B cell (primary cell): ENCODE data around the gene ERP44. TPM values are rescaled to one million over a fixed set of nuclear protein-coding genes. Genes with fewer than 3 reads are reported as not detected.
A peak's percentile ranks its signal among the peaks of the same experiment; 100 is the strongest.
"Not testable (repeated sequence)": the region's sequence is repeated elsewhere in the genome, so short reads cannot be mapped to it uniquely, and the experiment has no call there.

ENCODE experiments used
- ATAC-seq: fragments of 200-7000 bp; cut with Tn5 transposase; one replicate; pipeline ENCODE4 v1.10.0; 2021; ENCODE audit warnings: low read depth, mild to moderate bottlenecking, moderate number of reproducible peaks, moderate library complexity
- CTCF ChIA-PET: fragments of 350-600 bp; sonication (Branson Sonifier 250); formaldehyde crosslinking; loops from one replicate; lab custom pipeline; 2021; ENCODE audit warnings: antibody characterized with exemption, inconsistent platforms; lab: Charles Lee
- POLR2A ChIA-PET: fragments of 350-600 bp; sonication (Branson Sonifier 250); formaldehyde crosslinking; loops from one replicate; lab custom pipeline; 2021; ENCODE audit warnings: antibody characterized with exemption; lab: Charles Lee
- DNase-seq: peaks from one replicate; pipeline ENCODE4 v3.0.0; 2013
- H2AFZ ChIP-seq: 2 replicates; pipeline ENCODE4 v1.6.1; 2012; ENCODE audit warnings: mild to moderate bottlenecking, low read depth, low read length; ENCODE audit not compliant: insufficient read depth, poor library complexity, severe bottlenecking
- H3K27ac ChIP-seq, 2 donors: 1 replicate in 1 of 2; 2 replicates in 1 of 2; pipeline ENCODE4 v1.5.1; 2012 to 2013; ENCODE audit warnings: low read length in 2 of 2, mild to moderate bottlenecking in 2 of 2, moderate library complexity in 1 of 2
- H3K27me3 ChIP-seq, 4 experiments: fragments of 200-600 bp in 1 of 4; sonication (generic) in 1 of 4; replicated peaks in 1 of 4; 1 replicate in 2 of 4; 2 replicates in 2 of 4; pipeline versions ENCODE4 v1.6.1 to v1.7.0; 2013 to 2016; ENCODE audit warnings: low read length in 3 of 4, mild to moderate bottlenecking in 2 of 4, mixed read lengths in 1 of 4, moderate library complexity in 1 of 4; ENCODE audit not compliant: insufficient read depth in 4 of 4, control insufficient read depth in 3 of 4; ENCODE audit errors: control extremely low read depth in 1 of 4
- H3K36me3 ChIP-seq, 2 experiments: replicated peaks in 1 of 2; 1 replicate in 1 of 2; 2 replicates in 1 of 2; pipeline versions ENCODE4 v1.6.1 to v1.7.1; 2013; ENCODE audit warnings: low read length in 1 of 2; ENCODE audit not compliant: insufficient read depth in 2 of 2, control insufficient read depth in 1 of 2; ENCODE audit errors: control extremely low read depth in 1 of 2, extremely low read depth in 1 of 2
- H3K4me1 ChIP-seq, 2 donors: fragments of 200-600 bp in 1 of 2; sonication (generic) in 1 of 2; 1 replicate in 1 of 2; 2 replicates in 1 of 2; pipeline versions ENCODE4 v1.5.1 to v1.6.1; 2013 to 2017; ENCODE audit warnings: low read length in 2 of 2; ENCODE audit not compliant: control insufficient read depth in 2 of 2, insufficient read depth in 2 of 2
- H3K4me2 ChIP-seq: replicated peaks from 2 replicates; pipeline ENCODE3; 2012; ENCODE audit warnings: mild to moderate bottlenecking, low read depth, low read length; ENCODE audit not compliant: poor library complexity, severe bottlenecking
- H3K4me3 ChIP-seq, 5 experiments: fragments of 200-600 bp in 1 of 5; sonication (generic) in 1 of 5; 1 replicate in 3 of 5; 2 replicates in 2 of 5; pipeline versions ENCODE4 v1.5.1 to v1.7.0; 2011 to 2016; ENCODE audit warnings: low read length in 4 of 5, mild to moderate bottlenecking in 4 of 5, low read depth in 2 of 5, control low read depth in 1 of 5, moderate library complexity in 1 of 5; ENCODE audit not compliant: insufficient read depth in 1 of 5; ENCODE audit errors: control extremely low read depth in 1 of 5, extremely low read depth in 1 of 5
- H3K79me2 ChIP-seq: fragments of 200-600 bp; sonication (generic); one replicate; pipeline ENCODE4 v1.6.0; 2016; ENCODE audit warnings: low read length; ENCODE audit not compliant: control insufficient read depth, insufficient read depth
- H3K9ac ChIP-seq: fragments of 200-600 bp; sonication (generic); 2 replicates; pipeline ENCODE4 v1.6.1; 2017; ENCODE audit warnings: mild to moderate bottlenecking, low read length, moderate library complexity
- H3K9me3 ChIP-seq, 3 donors: one replicate each; pipeline versions ENCODE4 v1.6.1 to v1.7.1; 2013; ENCODE audit warnings: low read length in 2 of 3; ENCODE audit not compliant: control insufficient read depth in 2 of 3, insufficient read depth in 1 of 3; ENCODE audit errors: control extremely low read depth in 1 of 3
- H4K20me1 ChIP-seq: 2 replicates; pipeline ENCODE4 v1.6.0; 2012; ENCODE audit warnings: mild to moderate bottlenecking, low read length; ENCODE audit not compliant: insufficient read depth, control insufficient read depth, poor library complexity, severe bottlenecking
- H3K27ac Mint-ChIP-seq: one replicate; pipeline ENCODE4 v1.8.0; 2021; ENCODE audit warnings: mixed read lengths
- H3K27me3 Mint-ChIP-seq: one replicate; pipeline ENCODE4 v1.8.0; 2021; ENCODE audit warnings: mixed read lengths
- H3K4me1 Mint-ChIP-seq: one replicate; pipeline ENCODE4 v1.8.0; 2021; ENCODE audit warnings: mixed read lengths
- H3K4me3 Mint-ChIP-seq: one replicate; pipeline ENCODE4 v1.8.0; 2021; ENCODE audit warnings: mixed read lengths
- H3K9me3 Mint-ChIP-seq: one replicate; pipeline ENCODE4 v1.8.0; 2022; ENCODE audit warnings: mixed read lengths; ENCODE audit not compliant: insufficient read depth
- EZH2 ChIP-seq: IDR thresholded peaks from 2 replicates; pipeline ENCODE4 v1.6.1; 2012; ENCODE audit warnings: borderline replicate concordance, low read depth, mild to moderate bottlenecking, moderate library complexity, low read length; ENCODE audit not compliant: insufficient read depth, poor library complexity, severe bottlenecking
- WGBS: methylation state at CpG from one replicate; pipeline ENCODE4 v1.1.5; 2013; ENCODE audit warnings: missing lambda C conversion rate; ENCODE audit not compliant: insufficient coverage; 5-methylcytosine and 5-hydroxymethylcytosine counted together
- intact Hi-C: fragments of 100-400 bp; cut with micrococcal nuclease; formaldehyde crosslinking; loops from one replicate; pipeline ENCODE4 v1.10.0; 2022
- polyA plus RNA-seq: library from polyadenylated mRNA; depleted of rRNA; stranded (reverse); fragments of >200 nt; gene quantifications from 2 replicates; pipeline ENCODE4 v1.2.3, GENCODE V29; 2012
- total RNA-seq, 2 donors: library from RNA; stranded (reverse); fragments of 120-200 nt in 1 of 2; gene quantifications; 1 replicate in 1 of 2; 2 replicates in 1 of 2; pipeline versions ENCODE4 v1.2.3 to v1.2.4, GENCODE V29; 2013 to 2022
- TF ChIP-seq, protein P1 (sequence below): fragments of 200-600 bp; IDR thresholded peaks from one replicate; pipeline ENCODE4 v1.8.0; 2022; ENCODE audit warnings: antibody characterized with exemption, mild to moderate bottlenecking

ERP44 gene
- total and polyA plus RNA-seq, 2 donors (not counting 1 experiment from before 2014, with no cell fraction given): 10.5 to 18.4 TPM

DNA sequence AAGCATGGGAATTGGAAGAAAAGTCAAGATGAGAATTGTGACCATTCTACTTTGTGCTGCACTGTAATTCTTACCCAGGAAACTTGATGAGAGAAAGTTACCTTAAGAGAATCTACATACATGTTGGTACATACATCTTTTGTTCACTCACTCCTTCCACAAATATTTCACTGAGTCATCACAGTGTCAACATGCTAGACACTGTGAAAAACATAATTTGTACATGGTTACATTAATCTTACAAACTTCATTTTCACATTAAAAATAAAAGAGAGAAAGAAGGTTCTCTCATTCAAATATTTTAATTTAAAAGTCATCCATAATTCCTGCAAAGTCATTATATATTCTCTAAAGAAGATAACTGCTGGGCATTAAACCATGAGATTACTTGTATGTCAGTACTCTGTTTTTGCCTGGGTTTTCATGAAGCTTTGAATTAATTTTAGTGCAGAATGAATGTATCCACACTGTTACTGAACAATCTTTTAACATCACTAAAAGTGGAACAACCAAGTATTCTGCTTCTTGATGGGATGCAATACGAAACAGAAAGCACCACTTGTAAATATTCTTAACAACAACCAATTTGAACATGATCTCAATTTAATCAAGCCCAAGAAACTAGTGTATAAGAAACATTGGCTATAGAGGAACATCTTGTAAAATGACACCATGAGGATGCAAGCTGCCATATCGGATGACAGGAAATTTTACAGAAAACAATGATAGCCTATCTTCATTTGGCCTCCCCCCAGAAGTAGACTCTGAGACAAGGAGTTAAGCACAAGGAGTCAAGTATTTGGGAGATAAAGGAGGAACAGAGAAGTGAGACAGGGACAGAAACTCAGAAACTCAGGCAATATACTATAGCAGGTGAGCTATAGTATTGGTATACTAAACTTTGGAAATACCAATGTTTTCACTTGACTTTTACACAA, 28.4 kb downstream of the ERP44 start:
- peaks cover 13 to 17% of the 10 kb centered on the region in 2 donors for H3K4me1 ChIP-seq
- H3K27me3 ChIP-seq: no peaks in the 10 kb centered on the region
- ChIA-PET CTCF (interaction anchor here (0.9 kb wide), 1 partner anchor 12 kb away, joined by 3 read pairs; no protein-coding TSS in a partner anchor), POLR2A (no interaction called here)
- H3K4me3 ChIP-seq: no peak overlapping the region
- no peak overlapping the region for H3K27ac Mint-ChIP-seq
- H4K20me1 ChIP-seq: peaks cover 24% of the 10 kb centered on the region
- H3K36me3 ChIP-seq: peaks cover 0 to 4% of the 10 kb centered on the region in 2 experiments
- H3K27ac ChIP-seq: peak overlapping the region in 1 of 2 donors; percentile 32
- intact Hi-C loops: no loop called here
- ATAC-seq: no peak
- H3K4me3 Mint-ChIP-seq: no peak overlapping the region
- no peak overlapping the region for H3K9ac ChIP-seq
- H2AFZ ChIP-seq: no peak overlapping the region
- H3K79me2 ChIP-seq: peaks cover 83% of the 10 kb centered on the region
- H3K9me3 ChIP-seq: no peaks in the 10 kb centered on the region
- peaks cover 44% of the 10 kb centered on the region for H3K4me1 Mint-ChIP-seq
- WGBS: no CpG with 5 or more reads among the region's 2 CpGs
- H3K4me2 ChIP-seq: no peak overlapping the region
- DNase-seq: no peak
- no peaks in the 10 kb centered on the region for H3K27me3 Mint-ChIP-seq
- TF ChIP-seq EZH2: no peak
- TF ChIP-seq, protein P1, sequence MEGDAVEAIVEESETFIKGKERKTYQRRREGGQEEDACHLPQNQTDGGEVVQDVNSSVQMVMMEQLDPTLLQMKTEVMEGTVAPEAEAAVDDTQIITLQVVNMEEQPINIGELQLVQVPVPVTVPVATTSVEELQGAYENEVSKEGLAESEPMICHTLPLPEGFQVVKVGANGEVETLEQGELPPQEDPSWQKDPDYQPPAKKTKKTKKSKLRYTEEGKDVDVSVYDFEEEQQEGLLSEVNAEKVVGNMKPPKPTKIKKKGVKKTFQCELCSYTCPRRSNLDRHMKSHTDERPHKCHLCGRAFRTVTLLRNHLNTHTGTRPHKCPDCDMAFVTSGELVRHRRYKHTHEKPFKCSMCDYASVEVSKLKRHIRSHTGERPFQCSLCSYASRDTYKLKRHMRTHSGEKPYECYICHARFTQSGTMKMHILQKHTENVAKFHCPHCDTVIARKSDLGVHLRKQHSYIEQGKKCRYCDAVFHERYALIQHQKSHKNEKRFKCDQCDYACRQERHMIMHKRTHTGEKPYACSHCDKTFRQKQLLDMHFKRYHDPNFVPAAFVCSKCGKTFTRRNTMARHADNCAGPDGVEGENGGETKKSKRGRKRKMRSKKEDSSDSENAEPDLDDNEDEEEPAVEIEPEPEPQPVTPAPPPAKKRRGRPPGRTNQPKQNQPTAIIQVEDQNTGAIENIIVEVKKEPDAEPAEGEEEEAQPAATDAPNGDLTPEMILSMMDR: no peak
- no peaks in the 10 kb centered on the region for H3K9me3 Mint-ChIP-seq

DNA sequence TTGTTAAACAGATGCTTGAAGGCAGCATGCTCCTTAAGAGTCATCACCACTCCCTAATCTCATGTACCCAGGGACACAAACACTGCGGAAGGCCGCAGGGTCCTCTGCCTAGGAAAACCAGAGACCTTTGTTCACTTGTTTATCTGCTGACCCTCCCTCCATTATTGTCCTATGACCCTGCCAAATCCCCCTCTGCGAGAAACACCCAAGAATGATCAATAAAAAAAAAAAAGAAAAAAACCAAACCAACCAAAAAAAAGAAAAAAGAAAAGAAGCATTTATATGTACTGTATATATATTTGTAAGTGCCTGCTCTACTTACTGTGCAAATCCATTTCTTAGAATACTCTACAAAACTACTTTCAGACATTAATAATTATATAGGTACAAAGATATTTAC, 29.7 kb downstream of the ERP44 start:
- Histone ChIP-seq H3K79me2 (peaks cover 81% of the 10 kb centered on the region), H4K20me1 (peaks cover 19% of the 10 kb centered on the region), H3K4me1 (peaks cover 13 to 17% of the 10 kb centered on the region in 2 donors)
- WGBS: no CpG with 5 or more reads among the region's 3 CpGs
- H3K4me2 ChIP-seq, H3K9me3 ChIP-seq, DNase-seq, intact Hi-C loops, H3K27me3 Mint-ChIP-seq, H3K36me3 ChIP-seq, H3K27ac Mint-ChIP-seq, H3K9me3 Mint-ChIP-seq, H3K27ac ChIP-seq, H3K27me3 ChIP-seq, CTCF ChIA-PET, H3K9ac ChIP-seq, H3K4me3 Mint-ChIP-seq, H3K4me3 ChIP-seq, H2AFZ ChIP-seq, ATAC-seq: not testable (repeated sequence)
- POLR2A ChIA-PET: interaction anchor here (0.7 kb wide), 1 partner anchor 11 kb away, joined by 3 read pairs; no protein-coding TSS in a partner anchor
- H3K4me1 Mint-ChIP-seq: peaks cover 44% of the 10 kb centered on the region

DNA sequence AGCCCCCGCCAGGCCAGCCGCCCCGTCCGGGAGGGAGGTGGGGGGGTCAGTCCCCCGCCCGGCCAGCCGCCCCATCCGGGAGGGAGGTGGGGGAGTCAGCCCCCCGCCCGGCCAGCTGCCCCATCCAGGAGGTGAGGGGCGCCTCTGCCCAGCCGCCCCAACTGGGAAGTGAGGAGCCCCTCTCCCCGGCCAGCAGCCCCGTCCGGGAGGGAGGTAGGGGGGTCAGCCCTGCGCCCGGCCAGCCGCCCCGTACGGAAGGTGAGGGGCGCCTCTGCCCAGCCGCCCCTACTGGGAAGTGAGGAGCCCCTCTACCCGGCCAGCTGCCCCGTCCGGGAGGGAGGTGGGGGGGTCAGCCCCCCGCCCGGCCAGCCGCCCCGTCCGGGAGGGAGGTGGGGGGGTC, 30.8 kb downstream of the ERP44 start:
- Histone ChIP-seq H4K20me1 (peaks cover 19% of the 10 kb centered on the region), H3K4me1 (peaks cover 17 to 27% of the 10 kb centered on the region in 2 donors), H3K79me2 (peaks cover 81% of the 10 kb centered on the region)
- ATAC-seq, POLR2A ChIA-PET, H3K9me3 ChIP-seq, CTCF ChIA-PET, H3K27ac Mint-ChIP-seq, H3K9me3 Mint-ChIP-seq, H3K27me3 ChIP-seq, H3K4me3 Mint-ChIP-seq, DNase-seq, H3K36me3 ChIP-seq, H3K27ac ChIP-seq, H3K9ac ChIP-seq, H3K27me3 Mint-ChIP-seq, intact Hi-C loops, H3K4me3 ChIP-seq, H2AFZ ChIP-seq, H3K4me2 ChIP-seq: not testable (repeated sequence)
- WGBS: 98% methylated on average over 11 of the region's 30 CpGs
- H3K4me1 Mint-ChIP-seq: peaks cover 47% of the 10 kb centered on the region
